Activated CD4-positive, alpha-beta T cell treated with anti-CD3 and anti-CD28 coated beads for 24 hours (primary cell): ENCODE results near the gene SPTY2D1.
"Not testable (repeated sequence)": the region's sequence is repeated elsewhere in the genome, so short reads cannot be mapped to it uniquely, and the experiment has no call there.

Experiments
- DNase-seq, 2 donors: peaks; one replicate each; pipeline ENCODE4 v3.0.0-alpha.2; 2020; ENCODE audit warnings: low read depth in 2 of 2

The SPTY2D1 gene

DNA sequence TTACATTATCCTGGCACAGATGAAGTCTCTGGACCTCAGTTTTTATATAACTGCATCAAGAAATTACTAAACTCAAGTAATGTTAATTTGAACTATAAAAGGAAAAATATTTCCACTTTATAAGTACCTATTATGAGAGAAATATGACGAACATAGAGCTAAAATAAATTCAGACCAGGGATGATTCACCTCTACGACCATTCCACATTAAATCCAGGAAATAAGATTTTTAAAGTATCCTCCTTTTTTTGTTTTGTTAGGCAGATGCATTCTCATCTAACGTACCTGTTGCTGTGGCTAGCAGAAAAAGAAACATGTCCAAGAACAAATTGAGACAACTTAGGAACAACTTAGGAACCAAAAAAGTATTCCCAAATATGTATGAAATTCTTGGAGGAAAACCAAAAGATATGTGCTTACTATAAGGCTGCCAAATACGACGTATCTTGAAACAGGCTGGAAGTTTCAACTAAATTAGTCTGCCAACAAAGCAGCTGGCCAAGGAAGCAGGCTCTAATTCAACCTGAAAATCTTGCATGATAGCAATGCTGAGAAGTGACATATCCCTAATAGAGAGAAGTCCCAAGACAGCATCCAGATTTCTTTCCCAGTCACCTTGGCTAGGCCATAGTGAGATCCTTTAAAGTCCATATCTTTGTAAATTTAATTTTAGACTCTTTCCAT lies 15.7 kb downstream of the SPTY2D1 start:
- DNase-seq: no peak

DNA sequence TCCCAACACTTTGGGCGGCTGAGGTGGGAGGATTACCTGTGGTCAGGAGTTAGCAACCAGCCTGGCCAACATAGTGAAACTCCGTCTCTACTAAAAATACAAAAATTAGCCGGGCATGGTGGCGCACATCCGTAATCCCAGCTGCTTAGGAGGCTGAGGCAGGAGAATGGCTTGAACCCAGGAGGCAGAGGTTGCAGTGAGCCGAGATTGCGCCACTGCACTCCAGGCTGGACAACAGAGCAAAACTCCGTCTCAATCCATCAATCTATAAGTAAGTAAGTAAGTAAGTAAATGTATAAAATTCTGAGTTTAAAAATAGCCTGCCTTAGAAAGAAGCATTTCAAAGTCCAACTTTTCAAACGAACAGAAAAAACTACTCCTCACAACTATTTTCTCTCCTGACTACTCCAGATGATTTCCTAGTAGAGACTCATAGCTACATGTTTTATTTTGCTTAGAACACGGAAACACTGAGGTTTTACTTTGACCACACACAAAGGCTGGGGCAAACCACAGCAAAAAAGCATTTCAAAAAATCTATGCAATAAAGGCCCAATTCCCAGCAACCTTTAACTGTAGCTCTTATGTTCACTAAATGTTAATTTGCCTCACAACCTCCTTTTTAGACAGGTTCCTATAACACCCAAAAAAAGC lies 16.3 kb downstream of the SPTY2D1 start:
- DNase-seq: no peak

DNA sequence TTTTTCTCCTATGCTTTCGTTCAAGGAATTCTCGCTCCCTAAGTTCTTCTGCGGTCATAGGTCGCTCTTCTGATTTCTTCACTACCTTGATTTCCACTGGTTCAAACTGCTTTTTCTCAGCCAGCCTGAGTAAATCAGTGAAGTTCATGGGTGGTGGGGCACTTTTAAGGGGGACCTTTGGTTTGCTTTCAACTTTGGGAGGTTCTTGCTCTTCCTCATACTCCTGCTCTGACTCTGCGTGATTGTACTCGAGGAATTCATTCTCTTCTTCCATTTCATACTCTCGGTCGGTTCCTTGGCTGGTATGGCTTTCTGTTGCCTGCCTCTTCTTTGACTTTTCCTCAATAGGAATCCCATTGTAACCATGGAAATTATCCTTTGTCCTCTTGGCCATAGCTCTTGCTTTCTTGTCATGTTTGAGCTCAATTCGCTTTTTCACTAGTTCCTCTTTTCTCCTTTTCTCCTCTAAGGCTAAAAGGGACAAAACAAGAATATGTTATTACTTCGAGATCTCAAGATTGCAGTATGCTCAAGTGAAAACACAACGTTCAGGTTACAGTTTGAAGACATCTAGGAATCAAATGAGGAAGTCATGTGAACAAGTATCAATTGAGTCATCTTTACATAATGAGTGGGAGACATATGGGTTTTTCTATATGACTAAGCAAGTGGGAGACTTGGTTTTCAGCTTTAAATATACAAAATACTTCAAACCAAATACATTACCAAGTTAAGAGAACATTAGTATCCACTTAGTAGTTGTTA lies 18.3 kb downstream of the SPTY2D1 start:
- no peak for DNase-seq

DNA sequence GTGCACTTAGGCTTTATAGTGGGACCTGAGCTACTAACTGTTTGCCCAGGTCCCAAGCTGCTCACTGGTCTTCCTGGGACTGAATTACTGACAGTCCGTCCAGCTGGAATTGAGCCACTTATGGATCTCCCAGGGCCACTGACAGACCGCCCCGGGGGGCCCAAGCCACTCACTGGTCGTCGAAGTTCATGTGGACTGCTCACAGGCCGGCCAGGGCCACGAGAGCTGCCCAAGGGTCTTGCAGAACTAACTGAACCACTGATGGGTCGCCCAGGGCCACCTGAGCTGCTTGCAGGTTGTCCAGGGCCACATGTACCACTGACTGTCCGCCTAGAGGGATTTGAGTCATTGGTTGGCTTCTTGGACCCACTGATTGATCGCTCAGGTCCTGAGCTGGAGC lies 19.5 kb downstream of the SPTY2D1 start:
- no peak for DNase-seq

DNA sequence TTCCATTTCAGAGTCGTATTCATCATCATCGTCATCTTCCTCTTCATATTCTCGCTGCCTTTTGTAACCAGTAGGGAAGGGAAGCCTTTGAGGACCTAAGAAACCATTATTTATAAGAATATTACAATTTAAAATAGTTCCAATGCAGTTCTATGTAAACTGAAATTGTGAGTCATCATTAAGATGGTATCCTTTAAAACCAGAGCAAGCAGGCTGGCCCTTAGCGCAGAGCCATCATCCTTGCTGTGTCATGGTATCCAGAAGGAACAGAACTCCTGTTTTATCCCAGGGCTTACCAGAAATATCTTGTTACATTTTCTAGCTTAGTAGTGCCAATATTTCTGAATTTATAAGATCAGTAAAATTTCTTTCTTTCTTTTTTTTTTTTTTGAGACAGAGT lies 21.7 kb downstream of the SPTY2D1 start:
- DNase-seq: no peak

DNA sequence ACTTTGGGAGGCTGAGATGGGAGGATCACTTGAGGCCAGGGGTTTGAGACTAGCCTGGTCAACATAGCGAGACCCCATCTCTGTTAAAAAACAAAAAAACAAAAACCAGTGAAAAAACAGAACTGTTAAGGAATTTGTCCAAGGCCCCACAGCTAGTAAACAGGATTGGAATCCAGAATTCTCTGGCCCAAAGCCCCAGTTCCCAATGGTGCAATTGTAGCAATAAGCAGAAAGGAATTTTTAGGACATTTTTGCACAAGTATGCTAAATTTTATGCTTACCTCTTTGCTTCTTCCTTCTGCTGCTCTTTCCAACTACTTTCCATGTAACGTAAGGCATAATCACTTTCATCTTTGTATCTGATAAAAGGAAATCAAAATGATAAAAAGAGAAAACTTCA lies 22.9 kb downstream of the SPTY2D1 start:
- no peak for DNase-seq

DNA sequence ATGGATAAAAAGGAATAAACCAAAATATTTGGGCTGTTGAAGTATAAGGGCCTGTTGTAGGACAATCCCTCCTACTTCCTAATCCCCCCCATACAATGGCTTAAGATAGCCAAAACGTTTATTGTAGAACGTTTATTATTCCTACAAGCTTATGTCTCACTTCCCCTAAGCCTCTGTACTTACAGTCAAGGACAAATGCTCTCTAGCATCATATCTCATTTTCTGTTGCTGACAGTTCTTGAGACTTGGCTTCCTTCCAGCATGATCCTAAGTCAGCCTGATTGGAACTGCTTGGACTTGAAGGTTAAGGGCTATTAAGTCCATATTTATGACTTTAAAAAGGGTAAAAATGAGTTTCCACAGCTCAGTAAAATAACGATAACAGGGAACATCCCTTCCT lies 25.8 kb downstream of the SPTY2D1 start:
- no peak for DNase-seq

DNA sequence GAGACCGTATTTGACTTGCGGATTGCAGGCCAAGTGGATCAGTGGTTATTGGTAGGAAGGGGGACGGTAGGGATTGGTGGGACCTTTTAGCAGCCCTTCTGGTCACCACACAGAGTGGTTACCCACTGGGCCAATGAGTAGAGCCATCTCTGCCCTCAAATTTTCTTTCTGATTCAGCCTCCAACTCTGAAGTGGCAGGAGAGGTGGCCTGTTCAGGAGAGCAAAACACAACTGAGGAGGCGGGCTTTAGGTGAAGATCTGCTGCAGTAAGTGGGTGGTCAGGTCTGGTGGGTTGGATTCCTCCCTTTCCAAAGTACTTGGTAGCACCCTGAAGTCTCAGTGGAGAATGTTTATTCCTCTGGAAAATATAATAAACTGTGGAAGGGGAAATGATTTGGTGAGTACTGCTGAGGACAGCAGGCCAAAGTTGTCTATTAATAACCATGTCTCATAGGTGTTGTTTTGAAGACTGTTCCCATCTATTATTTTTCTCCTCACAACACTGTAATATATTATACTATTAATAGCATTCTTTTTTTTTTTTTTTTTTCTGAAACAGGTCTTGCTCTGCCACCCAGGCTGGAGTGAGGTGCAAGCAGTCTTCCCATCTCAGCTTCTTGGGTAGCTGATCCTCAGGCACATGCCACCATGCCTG lies 33.1 kb downstream of the SPTY2D1 start:
- DNase-seq: no peak

DNA sequence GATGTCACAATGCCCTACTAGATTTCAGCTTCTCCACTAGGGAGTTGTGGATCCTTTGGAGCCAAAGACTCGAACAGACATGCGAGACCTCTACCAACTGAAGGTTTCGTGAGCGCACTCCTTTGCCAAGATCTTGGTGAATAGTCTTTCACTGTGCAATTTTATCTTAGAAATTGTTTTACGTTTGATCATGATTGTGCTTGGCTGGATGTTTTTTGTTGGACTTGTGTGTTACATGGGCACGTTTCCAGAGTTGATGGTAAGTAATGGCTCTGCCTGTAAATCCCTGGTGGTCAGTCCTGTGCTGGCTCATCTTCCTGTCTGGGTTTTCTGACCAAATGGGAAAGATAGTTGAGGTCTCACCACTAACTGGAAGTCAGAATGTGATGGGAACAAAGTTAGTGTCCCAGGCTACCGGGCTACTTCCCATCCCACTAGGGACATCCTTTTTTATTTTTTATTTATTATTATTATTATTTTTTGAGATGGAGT lies 34.4 kb downstream of the SPTY2D1 start, which contains the start of gene MISFA:
TSS of gene MISFA (plus strand) at position 51 of the 492 bp plus-strand sequence. CDS start at position 191, 140 bp downstream.
- DNase-seq: no peak

DNA sequence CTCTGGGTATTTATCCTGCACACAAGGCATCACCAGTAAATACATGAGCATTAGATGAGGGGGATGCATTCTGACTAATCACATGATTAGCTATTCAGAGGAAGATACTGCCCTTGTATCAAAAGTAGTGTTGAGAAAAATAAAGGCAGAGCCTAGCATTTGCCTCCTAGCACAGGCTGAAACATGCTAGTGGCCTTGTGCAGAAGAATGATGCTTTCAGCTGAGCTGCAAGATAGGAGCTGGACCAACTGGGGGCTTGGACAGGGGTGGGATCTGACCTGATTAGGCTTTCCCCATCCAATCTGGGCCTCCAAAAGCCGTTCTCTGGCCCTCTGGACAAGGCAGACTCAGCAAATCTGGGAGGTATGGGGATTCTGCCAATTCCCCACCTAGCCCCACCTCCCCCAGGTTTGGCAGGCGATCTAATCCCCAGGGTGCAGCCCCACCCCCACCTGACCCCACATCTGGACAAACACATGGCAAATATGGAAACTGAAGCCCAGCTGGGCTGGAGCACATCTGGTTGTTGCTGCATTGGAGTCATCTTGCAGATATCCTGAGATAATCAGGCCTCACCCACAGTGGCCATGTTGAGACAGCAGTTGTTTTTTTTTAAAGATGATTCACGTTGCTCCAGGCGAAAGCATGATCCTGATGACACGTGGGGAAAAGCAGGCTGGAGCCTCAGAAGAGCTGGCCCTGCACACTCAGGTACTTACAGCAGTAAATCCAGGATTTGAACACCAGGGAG lies 39.0 kb downstream of the SPTY2D1 start:
- DNase-seq: no peak

DNA sequence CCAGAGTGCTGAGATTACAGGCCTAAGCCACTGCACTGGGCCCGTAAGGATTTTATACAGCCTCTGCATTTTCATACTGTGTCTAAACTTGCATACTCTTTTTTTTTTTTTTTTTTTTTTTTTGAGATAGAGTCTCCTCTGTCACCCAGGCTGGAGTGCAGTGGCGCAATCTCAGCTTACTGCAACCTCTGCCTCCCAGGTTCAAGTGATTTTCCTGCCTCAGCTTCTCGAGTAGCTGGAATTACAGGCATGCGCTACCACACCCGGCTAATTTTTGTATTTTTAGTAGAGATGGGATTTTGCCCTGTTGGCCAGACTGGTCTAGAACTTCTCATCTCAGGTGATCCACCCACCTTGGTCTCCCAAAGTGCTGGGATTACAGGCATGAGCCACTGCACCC lies 40.1 kb downstream of the SPTY2D1 start:
- DNase-seq: not testable (repeated sequence)

DNA sequence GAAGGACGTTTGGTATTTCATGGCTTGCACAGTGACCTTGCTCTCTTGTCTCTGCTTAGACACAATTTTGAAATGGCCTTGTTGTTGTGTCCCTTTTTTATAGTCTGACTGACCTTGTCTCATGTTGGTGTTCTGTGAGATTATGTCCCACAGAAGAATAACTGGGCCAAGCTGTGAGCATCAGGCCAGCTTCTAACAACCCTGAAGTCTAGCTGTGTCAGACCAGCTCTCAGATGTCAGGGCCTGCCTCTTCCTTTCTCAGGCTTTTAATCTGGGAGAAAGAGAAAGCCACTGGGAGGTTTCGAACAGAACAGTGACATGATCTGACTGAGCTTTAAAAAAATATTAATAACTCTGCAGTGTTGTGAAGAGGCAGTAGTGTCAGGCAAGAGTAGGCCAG lies 43.6 kb downstream of the SPTY2D1 start:
- DNase-seq: no peak

DNA sequence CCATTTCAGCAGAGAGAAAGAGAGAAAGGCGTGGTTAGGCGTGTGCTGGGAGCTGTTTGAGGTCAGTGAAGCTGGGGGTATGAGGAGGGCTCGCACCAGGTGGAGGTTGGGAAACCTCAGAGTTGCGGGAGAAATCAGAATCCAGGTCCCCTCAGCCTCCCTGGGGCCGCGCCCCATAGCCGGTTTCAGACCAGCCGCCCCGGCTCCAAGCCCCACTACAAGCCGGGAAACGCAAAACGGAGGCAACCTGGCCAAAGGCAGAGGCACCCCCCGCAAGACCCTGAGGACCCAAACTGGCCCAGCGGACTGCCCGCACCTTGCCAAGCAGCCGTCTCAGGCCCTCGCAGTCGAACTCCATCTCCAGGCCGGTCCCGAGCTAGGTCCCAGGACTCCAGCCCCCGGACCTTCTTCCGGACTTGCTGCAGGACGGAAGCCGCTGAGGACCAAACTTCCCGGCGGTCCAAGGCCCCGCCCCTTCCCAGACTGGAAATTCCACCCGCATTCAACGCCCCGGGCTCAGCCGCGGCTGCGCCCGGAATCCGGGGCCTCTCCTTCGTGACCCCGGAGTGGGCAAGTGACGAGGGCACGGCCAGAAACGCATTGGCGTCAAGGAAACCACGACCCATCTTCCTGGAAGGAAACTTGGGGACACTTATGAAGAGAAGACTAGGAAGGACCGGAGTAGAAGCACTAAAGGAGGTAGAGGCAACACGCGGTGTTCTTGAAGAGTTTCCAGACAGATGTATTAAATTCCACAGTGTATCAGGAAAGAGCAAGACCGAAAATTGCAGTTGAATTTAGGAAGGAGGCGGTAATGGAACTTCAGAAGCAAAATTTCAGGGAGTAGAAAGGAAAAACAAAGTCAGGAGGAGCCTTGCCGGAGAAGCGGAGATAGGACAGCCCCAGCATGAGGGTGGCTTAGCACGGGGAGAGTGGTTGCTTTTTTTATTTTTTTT lies 45.6 kb downstream of the SPTY2D1 start, which contains the start of gene UEVLD:
TSS of gene UEVLD (minus strand) at position 438 of the 956 bp plus-strand sequence. CDS start at position 358, 80 bp downstream.
- peak; percentile 51 to 67 for DNase-seq

DNA sequence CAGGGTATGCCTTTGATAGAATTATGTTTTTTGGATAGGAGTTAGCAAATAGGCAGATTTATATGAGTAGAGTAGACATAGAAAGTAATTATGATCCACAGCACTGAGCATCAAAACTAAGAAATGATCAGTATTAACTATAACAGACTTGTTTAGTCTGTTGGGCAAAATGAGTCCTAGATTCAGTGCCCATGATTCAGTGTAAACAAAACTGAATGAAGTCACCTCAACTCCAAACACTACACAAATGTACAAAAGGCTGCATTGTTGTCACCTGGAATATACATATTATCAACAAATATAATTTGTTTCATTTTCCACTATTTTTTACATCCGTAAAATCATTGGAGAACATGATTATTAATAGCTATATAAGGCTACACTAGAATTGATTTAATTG lies 52.3 kb downstream of the SPTY2D1 start:
- no peak for DNase-seq

DNA sequence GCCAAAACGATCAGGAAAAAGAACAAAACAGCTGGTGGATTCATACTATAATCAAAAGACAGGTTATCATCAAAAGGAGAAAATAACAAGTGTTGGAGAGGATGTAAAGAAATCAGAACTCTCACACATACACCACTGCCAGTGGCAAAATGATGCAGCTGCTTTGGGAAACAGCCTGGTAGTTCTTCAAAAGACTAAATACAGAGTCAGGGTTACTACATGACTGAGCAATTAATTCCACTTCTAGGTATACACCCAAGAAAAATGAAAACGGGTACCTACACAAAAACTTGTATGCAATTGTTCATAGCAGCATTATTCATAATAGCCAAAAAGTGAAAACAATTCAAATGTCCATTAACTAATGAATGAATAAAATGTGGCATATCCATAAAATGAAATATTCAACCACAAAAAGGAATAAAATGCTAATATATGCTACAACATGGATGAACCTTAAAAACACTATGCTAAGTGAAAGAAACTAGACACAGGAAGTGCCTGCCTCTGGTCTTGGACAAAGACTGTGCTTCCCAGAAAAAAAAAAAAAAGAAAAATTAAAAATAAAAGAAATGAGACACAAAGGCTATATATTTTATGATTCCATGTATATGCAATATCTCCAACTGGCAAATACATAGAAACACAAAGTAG lies 53.9 kb downstream of the SPTY2D1 start:
- no peak for DNase-seq

DNA sequence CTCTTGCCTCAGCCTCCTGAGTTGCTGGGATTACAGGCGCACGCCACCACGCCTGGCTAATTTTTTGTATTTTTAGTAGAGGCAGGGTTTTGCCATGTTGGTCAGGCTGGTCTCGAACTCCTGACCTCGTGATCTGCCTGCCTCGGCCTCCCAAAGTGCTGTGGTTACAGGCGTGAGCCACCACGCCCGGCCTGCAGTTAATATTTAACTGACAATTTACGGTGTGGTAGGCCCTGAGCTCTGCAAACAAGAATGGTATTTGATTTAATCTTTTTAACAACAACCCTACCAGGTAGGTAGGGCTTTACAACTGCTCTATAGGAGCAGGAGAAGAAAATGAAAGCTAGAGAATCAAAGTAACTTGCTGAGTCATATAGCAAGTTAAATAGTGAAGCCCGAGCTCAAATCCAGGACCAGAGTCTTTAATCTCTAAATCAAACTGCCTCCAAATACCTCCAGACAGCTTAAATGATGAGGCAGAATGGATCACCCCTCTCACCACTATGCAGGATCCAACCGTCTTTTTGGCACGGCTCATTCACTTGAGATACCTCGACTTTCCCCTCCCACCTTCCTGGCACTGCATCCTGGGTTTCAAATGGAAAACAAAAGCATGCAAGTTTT lies 55.1 kb downstream of the SPTY2D1 start:
- DNase-seq: no peak

DNA sequence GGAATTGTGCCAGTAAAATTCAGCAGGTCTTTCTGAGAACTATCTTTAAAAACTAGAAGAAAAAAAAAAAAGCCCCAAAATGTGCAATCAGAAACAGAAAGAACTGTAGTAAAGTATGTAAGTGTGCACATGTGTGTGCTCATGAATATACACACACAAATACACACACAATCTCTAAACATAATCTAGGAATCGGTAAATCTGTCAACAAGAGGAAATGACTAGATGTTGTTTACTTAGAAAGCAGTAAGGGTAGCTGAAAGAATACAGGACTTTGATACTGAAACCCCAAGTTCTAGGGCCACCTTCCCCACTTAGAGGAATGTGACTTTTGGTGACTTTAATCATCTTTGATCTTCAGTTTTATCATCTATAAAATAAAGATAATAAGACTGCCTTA lies 58.8 kb downstream of the SPTY2D1 start:
- no peak for DNase-seq

DNA sequence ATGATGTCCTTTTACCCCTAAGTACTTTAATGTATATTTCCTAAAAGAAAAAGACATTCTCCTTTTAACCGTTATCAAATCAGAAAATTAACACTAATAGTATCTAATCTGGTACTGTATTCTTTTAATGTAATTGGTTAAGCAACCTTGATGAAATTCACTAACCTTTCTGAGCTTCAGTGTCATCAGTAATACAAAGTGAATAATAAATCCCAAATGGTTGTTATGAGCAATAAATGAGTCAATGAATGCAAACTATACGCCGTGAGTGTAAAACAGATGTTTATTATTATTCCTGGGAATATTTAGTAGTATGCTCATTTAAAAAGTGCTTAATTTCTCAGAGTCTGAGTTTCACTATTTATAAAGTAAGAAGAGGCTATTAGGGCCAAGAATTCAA lies 67.1 kb downstream of the SPTY2D1 start:
- DNase-seq: no peak

DNA sequence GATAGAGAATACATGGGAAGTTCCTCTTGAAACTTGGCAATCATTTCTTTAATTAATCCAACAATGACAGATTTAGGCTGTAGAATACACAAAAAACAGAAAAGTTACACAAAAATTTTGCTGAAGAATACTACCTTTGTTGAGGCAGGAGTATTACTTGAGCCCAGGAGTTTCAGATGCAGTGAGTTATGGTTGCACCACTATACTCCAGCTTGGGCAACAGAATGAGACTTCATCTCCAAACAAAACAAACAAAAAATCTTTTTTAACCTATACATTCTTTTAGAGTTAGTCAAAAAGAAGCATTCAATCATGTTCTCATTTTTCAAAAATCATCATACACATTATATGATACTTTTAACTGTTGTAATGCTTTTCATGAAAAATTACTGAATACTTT lies 67.7 kb downstream of the SPTY2D1 start:
- no peak for DNase-seq
